PC-3 (cell line): ENCODE data around the gene MPP1.

Experiments
- EZH2 ChIP-seq: fragments of 300-600 bp; sonication (generic); IDR thresholded peaks from one replicate; pipeline ENCODE4 v1.6.1; 2017; ENCODE audit warnings: antibody characterized with exemption, mild to moderate bottlenecking, low read length; ENCODE audit not compliant: unreplicated experiment
- TF ChIP-seq, protein P1 (sequence below): fragments of 300-600 bp; sonication (generic); conservative IDR thresholded peaks from 2 replicates; pipeline ENCODE4 v1.5.1; 2017; ENCODE audit warnings: antibody characterized with exemption, low read depth, mild to moderate bottlenecking, low read length

DNA sequence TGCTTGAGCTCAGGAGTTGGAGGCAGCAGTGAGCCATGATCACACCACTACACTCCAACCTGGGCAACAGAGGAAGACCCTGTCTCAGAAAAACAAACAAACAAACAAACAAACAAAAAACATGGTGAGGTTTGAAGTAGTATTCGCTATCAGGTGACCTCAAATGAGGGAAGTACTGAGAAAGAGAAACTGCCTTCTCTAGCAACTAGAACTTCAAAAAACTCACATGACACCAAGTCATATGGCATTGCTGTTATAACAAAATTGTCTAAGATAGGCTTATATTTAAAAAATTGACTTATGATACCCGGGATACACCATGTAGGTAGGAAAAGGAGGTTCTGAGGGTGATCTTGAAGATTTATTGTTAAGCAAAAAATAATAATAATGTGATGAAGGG lies 10.3 kb downstream of the MPP1 start:
- no peak for TF ChIP-seq EZH2
- TF ChIP-seq, protein P1, sequence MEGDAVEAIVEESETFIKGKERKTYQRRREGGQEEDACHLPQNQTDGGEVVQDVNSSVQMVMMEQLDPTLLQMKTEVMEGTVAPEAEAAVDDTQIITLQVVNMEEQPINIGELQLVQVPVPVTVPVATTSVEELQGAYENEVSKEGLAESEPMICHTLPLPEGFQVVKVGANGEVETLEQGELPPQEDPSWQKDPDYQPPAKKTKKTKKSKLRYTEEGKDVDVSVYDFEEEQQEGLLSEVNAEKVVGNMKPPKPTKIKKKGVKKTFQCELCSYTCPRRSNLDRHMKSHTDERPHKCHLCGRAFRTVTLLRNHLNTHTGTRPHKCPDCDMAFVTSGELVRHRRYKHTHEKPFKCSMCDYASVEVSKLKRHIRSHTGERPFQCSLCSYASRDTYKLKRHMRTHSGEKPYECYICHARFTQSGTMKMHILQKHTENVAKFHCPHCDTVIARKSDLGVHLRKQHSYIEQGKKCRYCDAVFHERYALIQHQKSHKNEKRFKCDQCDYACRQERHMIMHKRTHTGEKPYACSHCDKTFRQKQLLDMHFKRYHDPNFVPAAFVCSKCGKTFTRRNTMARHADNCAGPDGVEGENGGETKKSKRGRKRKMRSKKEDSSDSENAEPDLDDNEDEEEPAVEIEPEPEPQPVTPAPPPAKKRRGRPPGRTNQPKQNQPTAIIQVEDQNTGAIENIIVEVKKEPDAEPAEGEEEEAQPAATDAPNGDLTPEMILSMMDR: no peak
